ENCODE measurements around the gene MIB1.

GRCh38 chr18:21864386-21864785 lies 123.8 kb downstream of the MIB1 start:
- TF ChIP-seq CTCF (IDR thresholded peaks at IDR 0.05) (no peak), POLR2A (IDR thresholded peaks at IDR 0.05) (no peak)
